ENCODE data around the gene SUPT20HL2. TPM values are rescaled to one million over a fixed set of nuclear protein-coding genes. Genes with fewer than 3 reads are reported as not detected.

SUPT20HL2 gene
- total and polyA plus RNA-seq, 2 experiments from 2014 or later: 0.08 TPM; not detected in 1

- Mint-ChIP-seq H3K27me3 (ENCODE audit: insufficient read depth, low read depth, poor library complexity) (no peaks in the 10 kb centered on the region), H3K9me3 (no peaks in the 10 kb centered on the region), H3K4me3 (no peak overlapping the region), H3K4me1 (no peaks in the 10 kb centered on the region), H3K36me3 (ENCODE audit: low read depth) (no peaks in the 10 kb centered on the region), H3K27ac (no peak overlapping the region)
- no peaks in the 10 kb centered on the region for H3K79me2 ChIP-seq (replicated peaks; ENCODE audit: insufficient read depth)
- no peaks in the 10 kb centered on the region for H3K27me3 ChIP-seq (ENCODE audit: insufficient read depth)
- no peak for TF ChIP-seq ETS1 (IDR thresholded peaks at IDR 0.05)
- TF ChIP-seq ZNF462 (CRISPR knock-in tag; IDR thresholded peaks at IDR 0.05): no peak
- no peak for TF ChIP-seq CTCF (conservative IDR thresholded peaks at IDR 0.05; ENCODE audit: low read depth in 2 of 2)
- no peak for TF ChIP-seq REST (IDR thresholded peaks at IDR 0.05; ENCODE audit: unreplicated experiment)
- no peak for TF ChIP-seq ZNF331 (CRISPR knock-in tag; IDR thresholded peaks at IDR 0.05; ENCODE audit: low read depth)
- TF ChIP-seq CREB1 (CRISPR knock-in tag; IDR thresholded peaks at IDR 0.05; ENCODE audit: low read depth): no peak
- no peak overlapping the region for H3K4me3 ChIP-seq
- H2AFZ ChIP-seq: no peak overlapping the region
- H3K4me1 ChIP-seq (ENCODE audit: insufficient read depth): no peaks in the 10 kb centered on the region
- H3K36me3 ChIP-seq (ENCODE audit: insufficient read depth): no peaks in the 10 kb centered on the region
- no peak overlapping the region for H3K27ac ChIP-seq (ENCODE audit: low read depth)
- no peaks in the 10 kb centered on the region for H4K20me1 ChIP-seq (replicated peaks; ENCODE audit: insufficient read depth)
- H3K9me2 ChIP-seq (ENCODE audit: insufficient read depth): no peaks in the 10 kb centered on the region
- no peaks in the 10 kb centered on the region for H3F3A ChIP-seq (replicated peaks; ENCODE audit: low read depth)
- ATAC-seq: no peak
- no peak overlapping the region for H3K4me2 ChIP-seq
- DNase-seq (ENCODE audit: low spot score): no peak
Observed at GRCh38 chrX:24339911-24340310, 26.0 kb upstream of the SUPT20HL2 start.

Data from GM23338 (cell line).